NCI-H82 (cell line): ENCODE measurements around the gene ZSWIM5.
"Not testable (repeated sequence)": the region's sequence is repeated elsewhere in the genome, so short reads cannot be mapped to it uniquely, and the experiment has no call there.

ENCODE experiments used
- DNase-seq: peaks from one replicate; lab custom pipeline; 2025; lab: John Stamatoyannopoulos, UW

Gene ZSWIM5

GRCh38 chr1:45141247-45142003 is 65.0 kb downstream of the ZSWIM5 start:
- no peak for DNase-seq

- DNase-seq: no peak
Measured at GRCh38 chr1:45136984-45137383, 69.4 kb downstream of the ZSWIM5 start.

GRCh38 chr1:45135316-45135715 is 71.1 kb downstream of the ZSWIM5 start:
- DNase-seq: no peak

GRCh38 chr1:45134461-45134873 is 71.9 kb downstream of the ZSWIM5 start:
- no peak for DNase-seq

GRCh38 chr1:45132719-45133118 is 73.7 kb downstream of the ZSWIM5 start:
- not testable (repeated sequence) for DNase-seq

- DNase-seq: no peak
Measured at GRCh38 chr1:45123358-45123757, 83.0 kb downstream of the ZSWIM5 start.

- DNase-seq: no peak
Measured at GRCh38 chr1:45122724-45123123, 83.7 kb downstream of the ZSWIM5 start.

GRCh38 chr1:45117766-45118165 is 88.6 kb downstream of the ZSWIM5 start:
- no peak for DNase-seq

GRCh38 chr1:45116820-45117219 is 89.6 kb downstream of the ZSWIM5 start:
- no peak for DNase-seq

- no peak for DNase-seq
Measured at GRCh38 chr1:45116340-45116739, 90.1 kb downstream of the ZSWIM5 start.

GRCh38 chr1:45115198-45115597 is 91.2 kb downstream of the ZSWIM5 start:
- not testable (repeated sequence) for DNase-seq

GRCh38 chr1:45112661-45113060 is 93.7 kb downstream of the ZSWIM5 start:
- DNase-seq: no peak

- DNase-seq: no peak
Measured at GRCh38 chr1:45111239-45111638, 95.2 kb downstream of the ZSWIM5 start.

- no peak for DNase-seq
Measured at GRCh38 chr1:45107782-45108181, 98.6 kb downstream of the ZSWIM5 start.

- not testable (repeated sequence) for DNase-seq
Measured at GRCh38 chr1:45106864-45107263, 99.5 kb downstream of the ZSWIM5 start.

GRCh38 chr1:45106156-45106545 is 100.3 kb downstream of the ZSWIM5 start:
- not testable (repeated sequence) for DNase-seq

- not testable (repeated sequence) for DNase-seq
Measured at GRCh38 chr1:45105486-45106155, 100.8 kb downstream of the ZSWIM5 start.

GRCh38 chr1:45103534-45103933 is 102.9 kb downstream of the ZSWIM5 start:
- DNase-seq: no peak

- DNase-seq: no peak
Measured at GRCh38 chr1:45101947-45102346, 104.5 kb downstream of the ZSWIM5 start.

GRCh38 chr1:45101528-45101927 is 104.9 kb downstream of the ZSWIM5 start:
- DNase-seq: not testable (repeated sequence)

GRCh38 chr1:45097944-45098343 is 108.5 kb downstream of the ZSWIM5 start:
- DNase-seq: no peak

- DNase-seq: no peak
Measured at GRCh38 chr1:45097079-45097478, 109.3 kb downstream of the ZSWIM5 start.

- DNase-seq: no peak
Measured at GRCh38 chr1:45095450-45095849, 111.0 kb downstream of the ZSWIM5 start.

- not testable (repeated sequence) for DNase-seq
Measured at GRCh38 chr1:45094371-45094770, 112.0 kb downstream of the ZSWIM5 start.
